Astrocyte (in vitro differentiated cells and primary cell): Measurements from ENCODE around the gene TMEM100. TPM values are rescaled to one million over a fixed set of nuclear protein-coding genes. Genes with fewer than 3 reads are reported as not detected.

ENCODE experiments used
- DNase-seq: peaks from one replicate; pipeline ENCODE4 v3.0.0-alpha.2; 2010; ENCODE audit warnings: low read depth
- FAIRE-seq: peaks from 2 replicates; lab custom pipeline; 2011; peaks lifted over from hg19 to GRCh38; lab: Jason Lieb, UNC
- H2AFZ ChIP-seq: 2 replicates; pipeline ENCODE4 v1.6.0; 2012; ENCODE audit warnings: low read depth, low read length, inconsistent platforms
- H3K27ac ChIP-seq: 2 replicates; pipeline ENCODE4 v1.5.1; 2011; ENCODE audit warnings: low read depth, low read length, inconsistent platforms
- H3K27me3 ChIP-seq: 2 replicates; pipeline ENCODE4 v1.6.0; 2011; ENCODE audit warnings: low read length, inconsistent platforms; ENCODE audit not compliant: insufficient read depth
- H3K36me3 ChIP-seq: 2 replicates; pipeline ENCODE4 v1.5.1; 2011; ENCODE audit warnings: low read length, inconsistent platforms; ENCODE audit not compliant: insufficient read depth
- H3K4me1 ChIP-seq: 2 replicates; pipeline ENCODE4 v1.5.1; 2011; ENCODE audit warnings: low read length, inconsistent platforms; ENCODE audit not compliant: insufficient read depth
- H3K4me2 ChIP-seq: 2 replicates; pipeline ENCODE4 v1.6.0; 2012; ENCODE audit warnings: low read length, inconsistent platforms
- H3K4me3 ChIP-seq: 2 replicates; pipeline ENCODE4 v1.5.1; 2011; ENCODE audit warnings: low read depth, mild to moderate bottlenecking, low read length, inconsistent platforms; ENCODE audit not compliant: insufficient read depth
- H3K79me2 ChIP-seq: 2 replicates; pipeline ENCODE4 v1.6.0; 2012; ENCODE audit warnings: mild to moderate bottlenecking, low read length, inconsistent platforms; ENCODE audit not compliant: insufficient read depth
- H3K9ac ChIP-seq: 2 replicates; pipeline ENCODE4 v1.6.0; 2012; ENCODE audit warnings: mild to moderate bottlenecking, low read length, inconsistent platforms
- H3K9me3 ChIP-seq: 2 replicates; pipeline ENCODE4 v1.5.1; 2012; ENCODE audit warnings: low read depth, mild to moderate bottlenecking, low read length, inconsistent platforms; ENCODE audit not compliant: insufficient read depth
- H4K20me1 ChIP-seq: 2 replicates; pipeline ENCODE4 v1.6.0; 2012; ENCODE audit warnings: low read length, inconsistent platforms; ENCODE audit not compliant: insufficient read depth
- H3K27ac Mint-ChIP-seq: one replicate; pipeline ENCODE4 v1.8.0; 2021; ENCODE audit warnings: mild to moderate bottlenecking, mixed read lengths; ENCODE audit not compliant: unreplicated experiment
- H3K27me3 Mint-ChIP-seq: one replicate; pipeline ENCODE4 v1.8.0; 2021; ENCODE audit warnings: low read depth, mixed read lengths; ENCODE audit not compliant: unreplicated experiment
- H3K36me3 Mint-ChIP-seq: one replicate; pipeline ENCODE4 v1.8.0; 2021; ENCODE audit warnings: low read depth, mixed read lengths; ENCODE audit not compliant: unreplicated experiment
- H3K4me1 Mint-ChIP-seq: one replicate; pipeline ENCODE4 v1.8.0; 2021; ENCODE audit warnings: low read depth, mixed read lengths; ENCODE audit not compliant: unreplicated experiment
- H3K4me3 Mint-ChIP-seq: one replicate; pipeline ENCODE4 v1.8.0; 2021; ENCODE audit warnings: mild to moderate bottlenecking, moderate library complexity, mixed read lengths; ENCODE audit not compliant: unreplicated experiment
- H3K9me3 Mint-ChIP-seq: one replicate; pipeline ENCODE4 v1.8.0; 2021; ENCODE audit warnings: mild to moderate bottlenecking, mixed read lengths; ENCODE audit not compliant: unreplicated experiment
- EZH2 ChIP-seq: IDR thresholded peaks from 2 replicates; pipeline ENCODE4 v1.6.1; 2012; ENCODE audit warnings: mild to moderate bottlenecking, low read length, inconsistent platforms; ENCODE audit not compliant: insufficient read depth
- total RNA-seq: library from RNA; stranded (reverse); gene quantifications from 2 replicates; pipeline ENCODE4 v1.2.1, GENCODE V29; 2021
- TF ChIP-seq, protein P1 (sequence below): IDR thresholded peaks from 2 replicates; pipeline ENCODE4 v1.5.1; 2011; ENCODE audit warnings: low read depth, mild to moderate bottlenecking, inconsistent platforms, low read length, moderate library complexity; ENCODE audit not compliant: insufficient read depth

Gene TMEM100
- total RNA-seq, 1 donor from 2014 or later = 7.3 TPM

DNA sequence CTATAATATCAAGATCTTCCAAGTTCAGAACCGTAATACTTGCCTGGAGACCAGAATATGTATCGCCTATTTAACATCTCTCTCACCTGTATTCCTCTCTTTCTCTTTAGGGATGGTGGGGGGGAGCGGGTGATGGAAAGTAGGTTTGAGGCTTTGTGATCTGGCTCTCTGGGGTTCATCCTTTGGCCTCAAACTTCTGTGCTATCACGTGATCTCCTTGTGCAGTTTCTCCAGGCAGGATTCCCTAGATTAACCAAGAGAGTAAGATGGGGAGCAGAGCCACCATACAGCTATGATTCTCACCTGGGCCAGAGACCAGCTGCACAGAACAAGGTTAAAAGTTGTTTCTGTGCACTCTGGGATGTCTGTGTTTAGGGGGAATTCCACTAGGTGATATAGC lies 5.2 kb downstream of the TMEM100 start:
- Histone ChIP-seq H2AFZ (no peak overlapping the region), H3K36me3 (no peaks in the 10 kb centered on the region)

DNA sequence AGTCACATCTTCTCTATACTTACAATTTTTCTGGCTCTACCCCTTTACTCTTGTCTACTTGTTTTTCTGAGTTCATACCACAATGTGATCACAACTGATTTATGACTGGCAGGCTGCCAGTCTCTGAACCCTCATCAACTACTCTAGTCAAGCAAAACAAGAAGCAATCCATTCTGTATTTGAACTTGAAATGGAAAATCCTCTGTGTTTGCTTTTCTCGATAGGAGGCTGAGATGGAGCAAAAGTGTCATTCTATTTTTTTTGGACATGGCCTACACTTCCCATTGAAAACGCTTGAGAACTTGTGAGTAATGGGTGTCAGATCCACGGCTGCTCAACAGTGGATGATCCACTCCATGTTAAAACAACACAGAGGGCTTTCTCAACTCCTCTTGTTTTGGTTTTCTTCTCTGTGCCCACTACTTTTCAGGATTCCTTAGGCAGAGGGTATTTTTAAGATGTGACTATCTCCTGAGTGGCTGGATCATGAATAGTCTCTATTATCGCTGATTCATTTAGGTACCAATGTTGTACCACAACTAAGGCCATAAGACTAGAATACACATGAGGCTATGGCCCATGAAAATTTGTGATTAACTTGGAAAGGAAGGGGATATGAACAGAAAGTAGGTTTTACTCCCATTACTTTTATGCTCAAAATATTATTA lies 11.7 kb downstream of the TMEM100 start:
- Mint-ChIP-seq H3K27me3 (no peaks in the 10 kb centered on the region), H3K4me3 (no peak overlapping the region), H3K4me1 (no peaks in the 10 kb centered on the region), H3K36me3 (no peaks in the 10 kb centered on the region), H3K9me3 (no peaks in the 10 kb centered on the region), H3K27ac (no peak overlapping the region)
- Histone ChIP-seq H2AFZ (no peak overlapping the region), H4K20me1 (no peaks in the 10 kb centered on the region), H3K27me3 (peaks cover 3% of the 10 kb centered on the region), H3K4me1 (no peaks in the 10 kb centered on the region), H3K4me3 (no peak overlapping the region), H3K79me2 (no peaks in the 10 kb centered on the region), H3K4me2 (no peak overlapping the region), H3K9me3 (no peaks in the 10 kb centered on the region), H3K27ac (no peak overlapping the region), H3K9ac (no peak overlapping the region), H3K36me3 (no peaks in the 10 kb centered on the region)
- DNase-seq (no peak), FAIRE-seq (no peak)
- TF ChIP-seq, protein P1, sequence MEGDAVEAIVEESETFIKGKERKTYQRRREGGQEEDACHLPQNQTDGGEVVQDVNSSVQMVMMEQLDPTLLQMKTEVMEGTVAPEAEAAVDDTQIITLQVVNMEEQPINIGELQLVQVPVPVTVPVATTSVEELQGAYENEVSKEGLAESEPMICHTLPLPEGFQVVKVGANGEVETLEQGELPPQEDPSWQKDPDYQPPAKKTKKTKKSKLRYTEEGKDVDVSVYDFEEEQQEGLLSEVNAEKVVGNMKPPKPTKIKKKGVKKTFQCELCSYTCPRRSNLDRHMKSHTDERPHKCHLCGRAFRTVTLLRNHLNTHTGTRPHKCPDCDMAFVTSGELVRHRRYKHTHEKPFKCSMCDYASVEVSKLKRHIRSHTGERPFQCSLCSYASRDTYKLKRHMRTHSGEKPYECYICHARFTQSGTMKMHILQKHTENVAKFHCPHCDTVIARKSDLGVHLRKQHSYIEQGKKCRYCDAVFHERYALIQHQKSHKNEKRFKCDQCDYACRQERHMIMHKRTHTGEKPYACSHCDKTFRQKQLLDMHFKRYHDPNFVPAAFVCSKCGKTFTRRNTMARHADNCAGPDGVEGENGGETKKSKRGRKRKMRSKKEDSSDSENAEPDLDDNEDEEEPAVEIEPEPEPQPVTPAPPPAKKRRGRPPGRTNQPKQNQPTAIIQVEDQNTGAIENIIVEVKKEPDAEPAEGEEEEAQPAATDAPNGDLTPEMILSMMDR = no peak
- no peak for TF ChIP-seq EZH2

More for the DNA sequence above, 5.2 kb downstream of the TMEM100 start:
- no peak overlapping the region for H3K27ac Mint-ChIP-seq
- Histone ChIP-seq H3K4me1 (peaks cover 7% of the 10 kb centered on the region), H4K20me1 (no peaks in the 10 kb centered on the region), H3K79me2 (no peaks in the 10 kb centered on the region), H3K27me3 (no peaks in the 10 kb centered on the region), H3K27ac (no peak overlapping the region), H3K4me2 (no peak overlapping the region), H3K9me3 (no peaks in the 10 kb centered on the region), H3K9ac (no peak overlapping the region), H3K4me3 (no peak overlapping the region)
- DNase-seq (no peak), FAIRE-seq (no peak)
- H3K36me3 Mint-ChIP-seq = no peaks in the 10 kb centered on the region
- no peaks in the 10 kb centered on the region for H3K9me3 Mint-ChIP-seq
- TF ChIP-seq, protein P1 = no peak
- no peak for TF ChIP-seq EZH2
- no peaks in the 10 kb centered on the region for H3K27me3 Mint-ChIP-seq
- H3K4me3 Mint-ChIP-seq = no peak overlapping the region
- H3K4me1 Mint-ChIP-seq = peaks cover 19% of the 10 kb centered on the region

DNA sequence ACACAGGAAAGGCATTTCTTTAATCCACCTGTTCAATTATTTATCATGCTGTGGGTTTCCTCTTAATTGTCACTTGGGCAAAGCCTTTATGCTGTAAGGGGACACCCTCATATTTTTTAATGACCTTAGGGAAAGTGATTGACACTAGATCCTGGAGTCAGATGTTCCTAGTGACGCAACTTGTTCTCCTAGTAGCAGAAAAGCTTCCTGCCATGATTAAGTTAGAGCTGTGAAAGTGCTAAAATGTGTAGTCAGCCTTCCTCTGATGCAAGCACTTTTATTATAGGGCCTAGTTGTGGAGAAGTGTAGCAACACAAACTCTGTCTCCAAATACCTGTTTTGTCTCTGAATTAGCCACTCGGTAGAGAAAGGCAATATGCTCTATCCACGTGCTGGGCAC lies 12.3 kb downstream of the TMEM100 start:
- no peaks in the 10 kb centered on the region for H3K4me1 Mint-ChIP-seq
- no peak overlapping the region for H2AFZ ChIP-seq
- H3K9ac ChIP-seq = no peak overlapping the region
- H3K4me3 ChIP-seq = no peak overlapping the region
- no peak for FAIRE-seq
- H3K4me1 ChIP-seq = no peaks in the 10 kb centered on the region
- no peaks in the 10 kb centered on the region for H3K79me2 ChIP-seq
- H4K20me1 ChIP-seq = no peaks in the 10 kb centered on the region
- no peak overlapping the region for H3K27ac Mint-ChIP-seq
- TF ChIP-seq, protein P1 = no peak
- no peak for TF ChIP-seq EZH2
- no peaks in the 10 kb centered on the region for H3K9me3 Mint-ChIP-seq
- no peak overlapping the region for H3K4me3 Mint-ChIP-seq
- H3K36me3 ChIP-seq = no peaks in the 10 kb centered on the region
- no peak overlapping the region for H3K27ac ChIP-seq
- DNase-seq = no peak
- no peaks in the 10 kb centered on the region for H3K9me3 ChIP-seq
- no peaks in the 10 kb centered on the region for H3K27me3 Mint-ChIP-seq
- H3K36me3 Mint-ChIP-seq = no peaks in the 10 kb centered on the region
- peaks cover 3% of the 10 kb centered on the region for H3K27me3 ChIP-seq
- no peak overlapping the region for H3K4me2 ChIP-seq
